GM12864 (cell line): ENCODE results near the gene STARD13.

Experiments
- DNase-seq: peaks from one replicate; pipeline ENCODE4 v3.0.0-alpha.2; 2011; ENCODE audit warnings: low read depth
- H3K4me3 ChIP-seq: 2 replicates; pipeline ENCODE4 v1.5.1; 2011; ENCODE audit warnings: mild to moderate bottlenecking, low read depth, low read length, control low read depth
- CTCF ChIP-seq: IDR thresholded peaks from 2 replicates; pipeline ENCODE4 v1.5.1; 2011; ENCODE audit warnings: low read depth, mild to moderate bottlenecking, moderate library complexity, low read length, control low read depth, inconsistent platforms; ENCODE audit errors: missing control alignments

Gene STARD13

GRCh38 chr13:33283195-33283911 is 2.2 kb downstream of the STARD13 start:
- H3K4me3 ChIP-seq: no peak overlapping the region
- TF ChIP-seq CTCF: no peak
- DNase-seq: no peak

- TF ChIP-seq CTCF: no peak
- H3K4me3 ChIP-seq: no peak overlapping the region
- no peak for DNase-seq
Observed at GRCh38 chr13:33281951-33282595, 3.5 kb downstream of the STARD13 start.

GRCh38 chr13:33280923-33281322 is 4.6 kb downstream of the STARD13 start:
- no peak for TF ChIP-seq CTCF
- no peak for DNase-seq
- no peak overlapping the region for H3K4me3 ChIP-seq

- no peak for TF ChIP-seq CTCF
- no peak overlapping the region for H3K4me3 ChIP-seq
- no peak for DNase-seq
Observed at GRCh38 chr13:33280279-33280905, 5.2 kb downstream of the STARD13 start.

GRCh38 chr13:33279414-33280278 is 5.9 kb downstream of the STARD13 start:
- H3K4me3 ChIP-seq: no peak overlapping the region
- no peak for DNase-seq

GRCh38 chr13:33278913-33279312 is 6.6 kb downstream of the STARD13 start:
- DNase-seq: no peak
- no peak for TF ChIP-seq CTCF
- H3K4me3 ChIP-seq: no peak overlapping the region

More at GRCh38 chr13:33279414-33280278, 5.9 kb downstream of the STARD13 start:
- no peak for TF ChIP-seq CTCF
